Measurements from ENCODE around the gene INVS.
A peak's percentile ranks its signal among the peaks of the same experiment; 100 is the strongest.

DNA sequence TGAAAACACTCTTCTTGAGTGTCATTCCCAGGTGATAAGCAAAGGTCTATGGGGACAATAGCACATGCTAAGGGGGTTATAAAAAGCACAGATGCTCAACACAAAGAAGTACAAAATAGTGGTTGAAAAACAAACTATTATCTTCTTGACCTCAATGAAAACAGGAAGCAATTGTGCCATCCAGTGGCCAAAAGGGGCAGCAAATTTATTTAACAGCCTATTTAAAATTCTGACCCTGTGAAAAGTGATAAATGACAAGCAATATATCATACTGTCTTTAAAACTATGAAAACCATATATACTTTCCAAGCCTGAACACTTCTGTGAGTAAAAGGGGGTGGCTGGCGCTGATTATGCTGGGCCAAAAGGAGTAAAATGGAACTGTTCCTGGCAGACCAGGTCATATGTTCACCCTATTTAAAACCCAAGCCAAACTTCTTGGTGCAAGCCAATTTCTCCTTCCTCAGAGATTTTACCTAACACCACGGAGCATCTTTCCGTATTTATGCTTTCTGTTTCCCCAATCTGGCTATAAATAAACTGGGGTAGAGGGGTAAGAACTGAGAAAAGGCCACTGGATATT lies 224.0 kb downstream of the INVS start:
- TF ChIP-seq, protein P1, sequence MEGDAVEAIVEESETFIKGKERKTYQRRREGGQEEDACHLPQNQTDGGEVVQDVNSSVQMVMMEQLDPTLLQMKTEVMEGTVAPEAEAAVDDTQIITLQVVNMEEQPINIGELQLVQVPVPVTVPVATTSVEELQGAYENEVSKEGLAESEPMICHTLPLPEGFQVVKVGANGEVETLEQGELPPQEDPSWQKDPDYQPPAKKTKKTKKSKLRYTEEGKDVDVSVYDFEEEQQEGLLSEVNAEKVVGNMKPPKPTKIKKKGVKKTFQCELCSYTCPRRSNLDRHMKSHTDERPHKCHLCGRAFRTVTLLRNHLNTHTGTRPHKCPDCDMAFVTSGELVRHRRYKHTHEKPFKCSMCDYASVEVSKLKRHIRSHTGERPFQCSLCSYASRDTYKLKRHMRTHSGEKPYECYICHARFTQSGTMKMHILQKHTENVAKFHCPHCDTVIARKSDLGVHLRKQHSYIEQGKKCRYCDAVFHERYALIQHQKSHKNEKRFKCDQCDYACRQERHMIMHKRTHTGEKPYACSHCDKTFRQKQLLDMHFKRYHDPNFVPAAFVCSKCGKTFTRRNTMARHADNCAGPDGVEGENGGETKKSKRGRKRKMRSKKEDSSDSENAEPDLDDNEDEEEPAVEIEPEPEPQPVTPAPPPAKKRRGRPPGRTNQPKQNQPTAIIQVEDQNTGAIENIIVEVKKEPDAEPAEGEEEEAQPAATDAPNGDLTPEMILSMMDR (conservative IDR thresholded peaks at IDR 0.05) = peak; percentile 89
- TF ChIP-seq ZFX (IDR thresholded peaks at IDR 0.05) = no peak
